Mesothelial cell of epicardium (in vitro differentiated cells): Measurements from ENCODE around the gene CCNL1. TPM values are rescaled to one million over a fixed set of nuclear protein-coding genes. Genes with fewer than 3 reads are reported as not detected.
"Not testable (repeated sequence)": the region's sequence is repeated elsewhere in the genome, so short reads cannot be mapped to it uniquely, and the experiment has no call there.

Experiments
- DNase-seq, 2 experiments: peaks; one replicate each; pipeline ENCODE4 v3.0.0; 2021; ENCODE audit warnings: low spot score in 2 of 2; ENCODE audit not compliant: unreplicated experiment in 2 of 2
- H3K27ac Mint-ChIP-seq: 2 replicates; pipeline ENCODE4 v1.8.0; 2021; ENCODE audit warnings: mixed read lengths
- H3K27me3 Mint-ChIP-seq: 2 replicates; pipeline ENCODE4 v1.8.0; 2021; ENCODE audit warnings: low read depth, mixed read lengths
- H3K36me3 Mint-ChIP-seq: 2 replicates; pipeline ENCODE4 v1.8.0; 2021; ENCODE audit warnings: mixed read lengths
- H3K4me1 Mint-ChIP-seq: 2 replicates; pipeline ENCODE4 v1.8.0; 2021; ENCODE audit warnings: mixed read lengths
- H3K4me3 Mint-ChIP-seq: 2 replicates; pipeline ENCODE4 v1.8.0; 2021; ENCODE audit warnings: mild to moderate bottlenecking, moderate library complexity, mixed read lengths
- H3K9me3 Mint-ChIP-seq: 2 replicates; pipeline ENCODE4 v1.8.0; 2021; ENCODE audit warnings: mixed read lengths
- CTCF ChIP-seq: fragments of 200-600 bp; sonication (generic); IDR thresholded peaks from one replicate; pipeline ENCODE4 v1.5.0; 2021; ENCODE audit warnings: antibody characterized with exemption; ENCODE audit not compliant: unreplicated experiment
- total RNA-seq: library from RNA; stranded (reverse); gene quantifications from 3 replicates; pipeline ENCODE4 v1.2.1, GENCODE V29; 2021

The CCNL1 gene
- total RNA-seq, 1 donor from 2014 or later = 276 TPM

GRCh38 chr3:157195965-157196364 lies 36.0 kb upstream of the CCNL1 start:
- TF ChIP-seq CTCF = no peak
- H3K27ac Mint-ChIP-seq = no peak overlapping the region
- H3K9me3 Mint-ChIP-seq = peaks cover 48% of the 10 kb centered on the region
- no peaks in the 10 kb centered on the region for H3K4me1 Mint-ChIP-seq
- no peak for DNase-seq
- peaks cover 9% of the 10 kb centered on the region for H3K36me3 Mint-ChIP-seq
- H3K4me3 Mint-ChIP-seq = no peak overlapping the region
- H3K27me3 Mint-ChIP-seq = no peaks in the 10 kb centered on the region

- Mint-ChIP-seq H3K9me3 (peaks cover 84% of the 10 kb centered on the region), H3K36me3 (peaks cover 39% of the 10 kb centered on the region)
- H3K4me3 Mint-ChIP-seq, H3K27ac Mint-ChIP-seq, H3K4me1 Mint-ChIP-seq, H3K27me3 Mint-ChIP-seq, DNase-seq: not testable (repeated sequence)
Measured at GRCh38 chr3:157191149-157191548, 31.2 kb upstream of the CCNL1 start.

GRCh38 chr3:157190380-157190872 lies 30.5 kb upstream of the CCNL1 start:
- peaks cover 85% of the 10 kb centered on the region for H3K9me3 Mint-ChIP-seq
- H3K36me3 Mint-ChIP-seq = peaks cover 42% of the 10 kb centered on the region
- H3K27me3 Mint-ChIP-seq = no peaks in the 10 kb centered on the region

GRCh38 chr3:157188391-157188790 lies 28.4 kb upstream of the CCNL1 start:
- Mint-ChIP-seq H3K9me3 (peaks cover 81% of the 10 kb centered on the region), H3K36me3 (peaks cover 53% of the 10 kb centered on the region), H3K27ac (no peak overlapping the region), H3K27me3 (no peaks in the 10 kb centered on the region), H3K4me1 (no peaks in the 10 kb centered on the region), H3K4me3 (no peak overlapping the region)
- TF ChIP-seq CTCF = no peak
- no peak for DNase-seq

More at GRCh38 chr3:157190380-157190872, 30.5 kb upstream of the CCNL1 start:
- TF ChIP-seq CTCF = no peak
- no peak for DNase-seq
- Mint-ChIP-seq H3K4me3 (no peak overlapping the region), H3K27ac (no peak overlapping the region), H3K4me1 (no peaks in the 10 kb centered on the region)

- H3K9me3 Mint-ChIP-seq = peaks cover 67% of the 10 kb centered on the region
- H3K4me1 Mint-ChIP-seq = no peaks in the 10 kb centered on the region
- peaks cover 65% of the 10 kb centered on the region for H3K36me3 Mint-ChIP-seq
- no peak for DNase-seq
- no peak for TF ChIP-seq CTCF
- H3K27ac Mint-ChIP-seq = no peak overlapping the region
- H3K27me3 Mint-ChIP-seq = no peaks in the 10 kb centered on the region
- no peak overlapping the region for H3K4me3 Mint-ChIP-seq
Measured at GRCh38 chr3:157182879-157183278, 22.9 kb upstream of the CCNL1 start.

GRCh38 chr3:157180262-157180661 lies 20.3 kb upstream of the CCNL1 start:
- Mint-ChIP-seq H3K4me3 (no peak overlapping the region), H3K9me3 (peaks cover 43% of the 10 kb centered on the region)

More at GRCh38 chr3:157180262-157180661, 20.3 kb upstream of the CCNL1 start:
- Mint-ChIP-seq H3K36me3 (peaks cover 49% of the 10 kb centered on the region), H3K27ac (no peak overlapping the region), H3K4me1 (peaks cover 19% of the 10 kb centered on the region), H3K27me3 (no peaks in the 10 kb centered on the region)
- no peak for TF ChIP-seq CTCF
- DNase-seq = no peak
